Stimulated activated CD8-positive, alpha-beta memory T cell treated with anti-CD3 and anti-CD28 coated beads, Interleukin-4, amount 100 ng/mL, for 24 hours (primary cell): ENCODE measurements around the gene IFNG.
A peak's percentile ranks its signal among the peaks of the same experiment; 100 is the strongest.

Source experiments
- DNase-seq: peaks from one replicate; pipeline ENCODE4 v3.0.0-alpha.2; 2020; ENCODE audit warnings: low read depth

Gene IFNG

GRCh38 chr12:68115281-68115680 is 44.3 kb downstream of the IFNG start:
- no peak for DNase-seq

- no peak for DNase-seq
Measured at GRCh38 chr12:68114606-68115005, 44.9 kb downstream of the IFNG start.

GRCh38 chr12:68113644-68114043 is 45.9 kb downstream of the IFNG start:
- peak; percentile 24 for DNase-seq

DNA sequence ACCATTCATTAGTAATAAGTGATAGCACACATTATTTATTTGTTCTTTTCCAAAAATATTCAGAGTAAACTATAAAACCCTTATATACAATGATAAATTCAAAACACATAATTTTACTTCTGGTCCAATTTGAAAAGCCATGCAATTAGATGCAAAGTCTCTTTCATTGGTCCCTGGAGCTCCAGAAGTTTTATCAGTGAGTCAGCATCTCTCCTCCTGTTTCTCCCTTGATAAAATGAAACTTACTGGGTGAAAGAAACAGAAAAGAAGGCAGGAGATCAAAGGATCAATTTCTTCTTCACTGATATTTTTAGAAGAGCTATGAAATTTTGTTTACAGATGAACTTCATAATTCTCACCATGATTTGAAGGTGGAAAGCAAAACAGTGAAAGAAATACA is 47.5 kb downstream of the IFNG start:
- DNase-seq, result no peak

GRCh38 chr12:68109444-68110217 is 49.9 kb downstream of the IFNG start:
- DNase-seq, result no peak

DNA sequence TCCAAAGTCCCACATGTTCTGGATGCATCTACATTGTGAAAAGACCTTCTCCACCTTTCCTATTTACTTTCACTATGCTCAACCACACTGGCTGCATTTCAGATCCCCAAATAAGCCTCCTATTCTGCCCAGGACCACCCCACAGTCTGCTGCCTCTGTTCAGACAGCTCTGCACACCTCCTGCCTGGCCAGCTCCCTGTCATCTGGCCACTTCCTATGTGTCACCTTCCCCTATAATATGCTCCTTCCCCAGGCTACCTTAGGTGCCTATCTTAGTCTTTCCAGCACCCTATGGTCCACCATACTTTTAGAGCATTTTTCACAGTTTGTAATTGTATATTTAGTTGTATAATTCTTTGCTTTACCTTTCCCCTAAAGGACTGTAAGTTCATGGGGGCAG is 50.5 kb downstream of the IFNG start:
- no peak for DNase-seq

DNA sequence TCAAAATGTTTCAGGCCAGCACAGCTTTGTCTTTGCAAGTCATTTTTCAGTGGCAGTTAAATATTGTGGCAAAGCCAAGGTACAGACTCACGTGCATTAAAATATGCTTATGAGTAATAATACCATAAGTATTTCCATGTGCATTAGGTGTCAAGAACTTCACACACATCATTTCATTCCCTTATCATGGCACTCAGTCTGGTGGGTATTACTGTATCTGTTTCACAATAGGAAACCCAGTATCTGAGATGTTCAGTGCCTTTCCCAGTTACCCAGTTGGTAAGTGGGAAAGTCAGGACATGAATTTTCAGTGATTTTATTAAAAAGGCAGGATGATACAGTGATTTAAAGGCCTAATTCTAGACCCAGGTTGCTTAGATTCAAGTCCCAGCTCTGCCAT is 52.9 kb downstream of the IFNG start:
- no peak for DNase-seq

DNA sequence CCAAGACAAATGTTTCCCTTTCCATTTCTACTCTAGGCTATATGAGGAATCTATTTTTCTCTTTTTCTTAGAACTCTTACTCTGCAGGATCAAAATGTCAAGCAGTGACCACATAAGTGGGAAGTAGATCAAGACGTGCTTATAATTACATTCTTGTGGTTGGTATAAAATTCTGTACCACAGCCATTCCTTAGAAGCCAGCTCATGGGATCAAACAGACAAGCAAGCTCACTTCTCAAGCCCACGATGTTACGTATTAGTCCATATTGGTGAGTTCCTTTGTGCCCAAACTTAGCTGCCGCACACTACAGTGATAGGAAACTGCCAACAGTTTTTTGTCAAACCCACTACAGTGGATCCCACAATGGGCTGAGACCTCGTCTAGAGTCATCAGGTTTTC is 53.4 kb downstream of the IFNG start:
- no peak for DNase-seq
